ENCODE results near the gene AACS. TPM values are rescaled to one million over a fixed set of nuclear protein-coding genes. Genes with fewer than 3 reads are reported as not detected.
A peak's percentile ranks its signal among the peaks of the same experiment; 100 is the strongest.
"Not testable (repeated sequence)": the region's sequence is repeated elsewhere in the genome, so short reads cannot be mapped to it uniquely, and the experiment has no call there.

The AACS gene
- total RNA-seq, 4 donors from 2014 or later, result 29.4 to 46.6 (median 37.1) TPM

- peaks cover 0 to 3% (median 0%) of the 10 kb centered on the region in 4 donors for H3K9me3 ChIP-seq
- H3K4me1 ChIP-seq, result no peaks in the 10 kb centered on the region
- no peak for DNase-seq
- H3K27ac ChIP-seq, result no peak overlapping the region
- peaks cover 0 to 8% (median 0%) of the 10 kb centered on the region in 3 donors for H3K36me3 ChIP-seq
- H3K4me3 ChIP-seq, result no peak overlapping the region
- no peak for TF ChIP-seq CTCF (IDR thresholded peaks at IDR 0.05)
- no peak for TF ChIP-seq POLR2A (IDR thresholded peaks at IDR 0.05)
- no peaks in the 10 kb centered on the region for H3K27me3 ChIP-seq
Measured at GRCh38 chr12:125029761-125030358, 35.4 kb upstream of the AACS start.

GRCh38 chr12:125031471-125031870 lies 33.8 kb upstream of the AACS start:
- DNase-seq, result not testable (repeated sequence)

GRCh38 chr12:125032466-125033152 lies 32.6 kb upstream of the AACS start:
- H3K4me1 ChIP-seq, result no peaks in the 10 kb centered on the region
- no peak for TF ChIP-seq CTCF (IDR thresholded peaks at IDR 0.05)
- TF ChIP-seq POLR2A (IDR thresholded peaks at IDR 0.05), result no peak
- no peak for DNase-seq

More at GRCh38 chr12:125031471-125031870, 33.8 kb upstream of the AACS start:
- not testable (repeated sequence) for H3K4me3 ChIP-seq, H3K27ac ChIP-seq, H3K36me3 ChIP-seq, H3K9me3 ChIP-seq, H3K27me3 ChIP-seq, H3K4me1 ChIP-seq

GRCh38 chr12:125033288-125033687 lies 31.9 kb upstream of the AACS start:
- TF ChIP-seq POLR2A (IDR thresholded peaks at IDR 0.05), result no peak
- TF ChIP-seq CTCF (IDR thresholded peaks at IDR 0.05), result no peak
- no peak overlapping the region for H3K4me3 ChIP-seq
- H3K36me3 ChIP-seq, result no peaks in the 10 kb centered on the region
- H3K27ac ChIP-seq, result no peak overlapping the region
- H3K4me1 ChIP-seq, result no peaks in the 10 kb centered on the region
- no peaks in the 10 kb centered on the region for H3K27me3 ChIP-seq
- no peak for DNase-seq
- peaks cover 0 to 3% (median 0%) of the 10 kb centered on the region in 4 donors for H3K9me3 ChIP-seq

More at GRCh38 chr12:125032466-125033152, 32.6 kb upstream of the AACS start:
- H3K27me3 ChIP-seq, result no peaks in the 10 kb centered on the region
- no peak overlapping the region for H3K4me3 ChIP-seq
- peaks cover 0 to 3% (median 0%) of the 10 kb centered on the region in 4 donors for H3K9me3 ChIP-seq
- H3K36me3 ChIP-seq, result no peaks in the 10 kb centered on the region
- no peak overlapping the region for H3K27ac ChIP-seq

- Histone ChIP-seq H3K4me1 (no peaks in the 10 kb centered on the region), H3K9me3 (peaks cover 0 to 3% (median 0%) of the 10 kb centered on the region in 4 donors), H3K27me3 (no peaks in the 10 kb centered on the region), H3K36me3 (no peaks in the 10 kb centered on the region), H3K4me3 (no peak overlapping the region), H3K27ac (no peak overlapping the region)
- TF ChIP-seq POLR2A (IDR thresholded peaks at IDR 0.05) (no peak), CTCF (IDR thresholded peaks at IDR 0.05) (no peak)
- DNase-seq, result no peak
Measured at GRCh38 chr12:125038976-125039625, 26.1 kb upstream of the AACS start.

- Histone ChIP-seq H3K27me3 (no peaks in the 10 kb centered on the region), H3K9me3 (no peaks in the 10 kb centered on the region), H3K36me3 (no peaks in the 10 kb centered on the region), H3K4me1 (peaks cover 0 to 5% (median 2%) of the 10 kb centered on the region in 4 donors), H3K27ac (peak overlapping the region; percentile 33 to 53 (median 42)), H3K4me3 (peak overlapping the region; percentile 44 to 67 (median 62))
- TF ChIP-seq POLR2A (IDR thresholded peaks at IDR 0.05) (no peak), CTCF (IDR thresholded peaks at IDR 0.05) (no peak)
- no peak for DNase-seq
Measured at GRCh38 chr12:125049093-125049458, 16.2 kb upstream of the AACS start.
